Measurements from ENCODE around the gene MYEOV. TPM values are rescaled to one million over a fixed set of nuclear protein-coding genes. Genes with fewer than 3 reads are reported as not detected.

MYEOV gene
- polyA plus RNA-seq, 1 donor (not counting 4 experiments of a cell fraction or from before 2014, with no cell fraction given), result 1.4 TPM

DNA sequence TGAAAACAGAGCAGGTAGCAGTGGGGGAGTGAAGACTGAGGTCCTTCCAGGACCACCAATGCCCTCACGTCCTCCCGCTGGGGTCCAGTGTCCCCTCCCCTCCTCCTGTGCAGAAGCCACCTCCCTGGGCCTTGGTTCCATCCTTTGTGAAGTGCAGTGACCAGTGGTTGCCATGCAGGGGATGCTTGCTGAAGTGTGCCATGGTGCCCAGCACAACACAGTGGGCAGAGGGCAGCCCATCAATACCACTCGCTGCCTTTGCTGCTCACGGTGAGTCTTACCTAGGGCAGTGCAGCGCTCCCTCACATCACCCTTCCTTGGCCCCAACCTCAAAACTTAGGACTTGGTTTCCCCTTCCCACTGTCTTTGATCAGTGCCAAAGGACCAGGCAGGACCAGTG is 12.9 kb downstream of the MYEOV start:
- H2AFZ ChIP-seq (ENCODE audit: control insufficient read depth, low read length), result no peak overlapping the region
- H3K27me3 ChIP-seq (ENCODE audit: control insufficient read depth, extremely low read depth, insufficient read depth, low read length), result peaks cover 6% of the 10 kb centered on the region
- no peaks in the 10 kb centered on the region for H3K79me2 ChIP-seq (ENCODE audit: control insufficient read depth, insufficient read depth, low read length)
- DNase-seq (ENCODE audit: low read depth, low spot score) (no peak), FAIRE-seq (no peak)
- TF ChIP-seq EZH2 (IDR thresholded peaks at IDR 0.05; ENCODE audit: low read length), result no peak
- TF ChIP-seq, protein P1, sequence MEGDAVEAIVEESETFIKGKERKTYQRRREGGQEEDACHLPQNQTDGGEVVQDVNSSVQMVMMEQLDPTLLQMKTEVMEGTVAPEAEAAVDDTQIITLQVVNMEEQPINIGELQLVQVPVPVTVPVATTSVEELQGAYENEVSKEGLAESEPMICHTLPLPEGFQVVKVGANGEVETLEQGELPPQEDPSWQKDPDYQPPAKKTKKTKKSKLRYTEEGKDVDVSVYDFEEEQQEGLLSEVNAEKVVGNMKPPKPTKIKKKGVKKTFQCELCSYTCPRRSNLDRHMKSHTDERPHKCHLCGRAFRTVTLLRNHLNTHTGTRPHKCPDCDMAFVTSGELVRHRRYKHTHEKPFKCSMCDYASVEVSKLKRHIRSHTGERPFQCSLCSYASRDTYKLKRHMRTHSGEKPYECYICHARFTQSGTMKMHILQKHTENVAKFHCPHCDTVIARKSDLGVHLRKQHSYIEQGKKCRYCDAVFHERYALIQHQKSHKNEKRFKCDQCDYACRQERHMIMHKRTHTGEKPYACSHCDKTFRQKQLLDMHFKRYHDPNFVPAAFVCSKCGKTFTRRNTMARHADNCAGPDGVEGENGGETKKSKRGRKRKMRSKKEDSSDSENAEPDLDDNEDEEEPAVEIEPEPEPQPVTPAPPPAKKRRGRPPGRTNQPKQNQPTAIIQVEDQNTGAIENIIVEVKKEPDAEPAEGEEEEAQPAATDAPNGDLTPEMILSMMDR (optimal IDR thresholded peaks at IDR 0.05 in 1 of 3, IDR thresholded peaks at IDR 0.05 in 1 of 3, conservative IDR thresholded peaks at IDR 0.05 in 1 of 3; ENCODE audit: extremely low read depth in 1 of 3, insufficient read depth in 2 of 3, low read length in 3 of 3), result no peak
- dilution Hi-C loops (cut with MboI; ENCODE audit: extremely low pct_ligation_motif_present, low sequenced_read_pairs), result no loop called here
- no peaks in the 10 kb centered on the region for H3K9me3 ChIP-seq (ENCODE audit: control insufficient read depth, low read depth, low read length)
- no peak overlapping the region for H3K27ac ChIP-seq (ENCODE audit: control insufficient read depth, insufficient read depth, low read length)
- no peaks in the 10 kb centered on the region for H4K20me1 ChIP-seq (ENCODE audit: control insufficient read depth, extremely low read depth, insufficient read depth, low read length)
- no peak overlapping the region for H3K9ac ChIP-seq (ENCODE audit: control insufficient read depth, extremely low read depth, insufficient read depth, low read length)
- no peaks in the 10 kb centered on the region for H3K9me1 ChIP-seq (ENCODE audit: control insufficient read depth, extremely low read depth, insufficient read depth, low read length)
- no peak overlapping the region for H3K4me3 ChIP-seq (ENCODE audit: control insufficient read depth in 2 of 3, extremely low read depth in 1 of 3, insufficient read depth in 2 of 3, low read depth in 1 of 3, low read length in 3 of 3)
- no peak overlapping the region for H3K4me2 ChIP-seq (ENCODE audit: control insufficient read depth, extremely low read depth, insufficient read depth, low read depth, low read length)
- H3K36me3 ChIP-seq (ENCODE audit: control insufficient read depth in 2 of 2, extremely low read depth in 1 of 2, insufficient read depth in 2 of 2, low read length in 2 of 2), result no peaks in the 10 kb centered on the region
- H3K4me1 ChIP-seq (ENCODE audit: control insufficient read depth, extremely low read depth, insufficient read depth, low read length), result peaks cover 11% of the 10 kb centered on the region

DNA sequence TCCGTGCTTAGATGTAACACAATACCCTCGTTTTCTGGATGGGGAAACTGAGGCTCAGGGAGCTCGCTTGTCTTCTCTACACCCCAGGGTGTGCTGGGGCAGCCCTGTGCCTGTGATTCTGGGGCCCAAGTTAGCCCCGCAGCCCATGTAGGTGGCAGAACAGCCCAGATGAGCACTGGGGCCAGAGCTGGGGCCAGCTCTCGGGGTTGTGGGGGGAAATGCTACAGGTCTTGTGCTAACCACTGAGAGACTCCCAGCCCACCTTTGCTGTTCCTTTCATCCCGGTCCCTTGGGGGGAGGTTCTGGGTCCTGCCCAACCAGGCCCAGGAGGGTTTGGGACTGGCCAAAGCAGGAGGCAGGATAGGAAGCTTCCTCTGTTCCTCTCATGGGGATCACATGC is 13.5 kb downstream of the MYEOV start:
- H4K20me1 ChIP-seq (ENCODE audit: control insufficient read depth, extremely low read depth, insufficient read depth, low read length), result no peaks in the 10 kb centered on the region
- no peak overlapping the region for H3K27ac ChIP-seq (ENCODE audit: control insufficient read depth, insufficient read depth, low read length)
- H3K4me3 ChIP-seq (ENCODE audit: control insufficient read depth in 2 of 3, extremely low read depth in 1 of 3, insufficient read depth in 2 of 3, low read depth in 1 of 3, low read length in 3 of 3), result no peak overlapping the region
- DNase-seq (ENCODE audit: low read depth, low spot score) (no peak), FAIRE-seq (no peak)
- no peak overlapping the region for H3K9ac ChIP-seq (ENCODE audit: control insufficient read depth, extremely low read depth, insufficient read depth, low read length)
- no peaks in the 10 kb centered on the region for H3K9me3 ChIP-seq (ENCODE audit: control insufficient read depth, low read depth, low read length)
- H3K9me1 ChIP-seq (ENCODE audit: control insufficient read depth, extremely low read depth, insufficient read depth, low read length), result no peaks in the 10 kb centered on the region
- H3K4me2 ChIP-seq (ENCODE audit: control insufficient read depth, extremely low read depth, insufficient read depth, low read depth, low read length), result no peak overlapping the region
- peaks cover 5% of the 10 kb centered on the region for H3K4me1 ChIP-seq (ENCODE audit: control insufficient read depth, extremely low read depth, insufficient read depth, low read length)
- peaks cover 6% of the 10 kb centered on the region for H3K27me3 ChIP-seq (ENCODE audit: control insufficient read depth, extremely low read depth, insufficient read depth, low read length)
- dilution Hi-C loops (cut with MboI; ENCODE audit: extremely low pct_ligation_motif_present, low sequenced_read_pairs), result no loop called here
- no peak overlapping the region for H2AFZ ChIP-seq (ENCODE audit: control insufficient read depth, low read length)
- H3K79me2 ChIP-seq (ENCODE audit: control insufficient read depth, insufficient read depth, low read length), result no peaks in the 10 kb centered on the region
- no peak for TF ChIP-seq EZH2 (IDR thresholded peaks at IDR 0.05; ENCODE audit: low read length)
- TF ChIP-seq, protein P1 (optimal IDR thresholded peaks at IDR 0.05 in 1 of 3, IDR thresholded peaks at IDR 0.05 in 1 of 3, conservative IDR thresholded peaks at IDR 0.05 in 1 of 3; ENCODE audit: extremely low read depth in 1 of 3, insufficient read depth in 2 of 3, low read length in 3 of 3), result no peak
- no peaks in the 10 kb centered on the region for H3K36me3 ChIP-seq (ENCODE audit: control insufficient read depth in 2 of 2, extremely low read depth in 1 of 2, insufficient read depth in 2 of 2, low read length in 2 of 2)

Data from keratinocyte (primary cell).